GM18517 (cell line): ENCODE data around the gene RABEP1.

Experiments used
- ATAC-seq: cut with Tn5 transposase; IDR thresholded peaks from one replicate; pipeline ENCODE4 v1.9.1; 2021; ENCODE audit warnings: mild to moderate bottlenecking, moderate library complexity; ENCODE audit not compliant: unreplicated experiment

RABEP1 gene

GRCh38 chr17:5269241-5269960 is 12.7 kb upstream of the RABEP1 start:
- no peak for ATAC-seq

- ATAC-seq, result no peak
Observed at GRCh38 chr17:5272322-5272721, 9.8 kb upstream of the RABEP1 start.

- ATAC-seq, result no peak
Observed at GRCh38 chr17:5282642-5283217, 646 bp downstream of the RABEP1 start.

GRCh38 chr17:5283571-5284315 is 1.7 kb downstream of the RABEP1 start:
- no peak for ATAC-seq

GRCh38 chr17:5284681-5285080 is 2.6 kb downstream of the RABEP1 start:
- ATAC-seq, result no peak

GRCh38 chr17:5286846-5287245 is 4.8 kb downstream of the RABEP1 start:
- no peak for ATAC-seq

- ATAC-seq, result no peak
Observed at GRCh38 chr17:5291683-5292350, 9.7 kb downstream of the RABEP1 start.

- no peak for ATAC-seq
Observed at GRCh38 chr17:5297245-5297644, 15.2 kb downstream of the RABEP1 start.

GRCh38 chr17:5299383-5299782 is 17.3 kb downstream of the RABEP1 start:
- no peak for ATAC-seq

GRCh38 chr17:5304636-5305035 is 22.6 kb downstream of the RABEP1 start:
- ATAC-seq, result no peak

- no peak for ATAC-seq
Observed at GRCh38 chr17:5309851-5310250, 27.8 kb downstream of the RABEP1 start.

- ATAC-seq, result no peak
Observed at GRCh38 chr17:5325851-5326250, 43.8 kb downstream of the RABEP1 start.

GRCh38 chr17:5329784-5330557 is 47.9 kb downstream of the RABEP1 start:
- ATAC-seq, result peak; percentile 53

- no peak for ATAC-seq
Observed at GRCh38 chr17:5330981-5331380, 48.9 kb downstream of the RABEP1 start.

- ATAC-seq, result no peak
Observed at GRCh38 chr17:5331506-5331905, 49.4 kb downstream of the RABEP1 start.

- no peak for ATAC-seq
Observed at GRCh38 chr17:5344914-5345313, 62.8 kb downstream of the RABEP1 start.

- no peak for ATAC-seq
Observed at GRCh38 chr17:5352681-5353289, 70.7 kb downstream of the RABEP1 start.

GRCh38 chr17:5354310-5354709 is 72.2 kb downstream of the RABEP1 start:
- ATAC-seq, result no peak

GRCh38 chr17:5354886-5355415 is 72.9 kb downstream of the RABEP1 start:
- no peak for ATAC-seq
